Gastroesophageal sphincter (tissue), 3 donors: ENCODE measurements around the gene CEMIP.

ENCODE experiments used
- EP300 ChIP-seq: sonication (generic); formaldehyde crosslinking; IDR thresholded peaks from one replicate; pipeline ENCODE4 v1.6.1; 2017; ENCODE audit warnings: antibody characterized with exemption, mild to moderate bottlenecking
- POLR2A ChIP-seq, 2 donors: fragments of 450-650 bp; IDR thresholded peaks; one replicate each; pipeline ENCODE4 v1.6.1; 2017; ENCODE audit warnings: antibody characterized with exemption in 2 of 2, mild to moderate bottlenecking in 2 of 2, moderate library complexity in 1 of 2
- TF ChIP-seq, protein P1 (sequence below), 4 experiments: fragments of 200-600 bp in 2 of 4; fragments of 450-650 bp in 2 of 4; sonication (generic) in 1 of 4; IDR thresholded peaks; one replicate each; pipeline ENCODE4 v1.5.1; 2017 to 2019; ENCODE audit warnings: antibody characterized with exemption in 4 of 4, mild to moderate bottlenecking in 2 of 4, moderate library complexity in 2 of 4

- TF ChIP-seq, protein P1, sequence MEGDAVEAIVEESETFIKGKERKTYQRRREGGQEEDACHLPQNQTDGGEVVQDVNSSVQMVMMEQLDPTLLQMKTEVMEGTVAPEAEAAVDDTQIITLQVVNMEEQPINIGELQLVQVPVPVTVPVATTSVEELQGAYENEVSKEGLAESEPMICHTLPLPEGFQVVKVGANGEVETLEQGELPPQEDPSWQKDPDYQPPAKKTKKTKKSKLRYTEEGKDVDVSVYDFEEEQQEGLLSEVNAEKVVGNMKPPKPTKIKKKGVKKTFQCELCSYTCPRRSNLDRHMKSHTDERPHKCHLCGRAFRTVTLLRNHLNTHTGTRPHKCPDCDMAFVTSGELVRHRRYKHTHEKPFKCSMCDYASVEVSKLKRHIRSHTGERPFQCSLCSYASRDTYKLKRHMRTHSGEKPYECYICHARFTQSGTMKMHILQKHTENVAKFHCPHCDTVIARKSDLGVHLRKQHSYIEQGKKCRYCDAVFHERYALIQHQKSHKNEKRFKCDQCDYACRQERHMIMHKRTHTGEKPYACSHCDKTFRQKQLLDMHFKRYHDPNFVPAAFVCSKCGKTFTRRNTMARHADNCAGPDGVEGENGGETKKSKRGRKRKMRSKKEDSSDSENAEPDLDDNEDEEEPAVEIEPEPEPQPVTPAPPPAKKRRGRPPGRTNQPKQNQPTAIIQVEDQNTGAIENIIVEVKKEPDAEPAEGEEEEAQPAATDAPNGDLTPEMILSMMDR (IDR thresholded peaks at IDR 0.05): no peak
- TF ChIP-seq EP300 (no peak), POLR2A (IDR thresholded peaks at IDR 0.05) (no peak)
Observed at GRCh38 chr15:80946576-80946975, 167.4 kb downstream of the CEMIP start.
